ENCODE results near the gene ARFGAP3. TPM values are rescaled to one million over a fixed set of nuclear protein-coding genes. Genes with fewer than 3 reads are reported as not detected.

Gene ARFGAP3
- total and polyA plus RNA-seq, 7 donors = 23.4 to 45.3 (median 35.7) TPM

DNA sequence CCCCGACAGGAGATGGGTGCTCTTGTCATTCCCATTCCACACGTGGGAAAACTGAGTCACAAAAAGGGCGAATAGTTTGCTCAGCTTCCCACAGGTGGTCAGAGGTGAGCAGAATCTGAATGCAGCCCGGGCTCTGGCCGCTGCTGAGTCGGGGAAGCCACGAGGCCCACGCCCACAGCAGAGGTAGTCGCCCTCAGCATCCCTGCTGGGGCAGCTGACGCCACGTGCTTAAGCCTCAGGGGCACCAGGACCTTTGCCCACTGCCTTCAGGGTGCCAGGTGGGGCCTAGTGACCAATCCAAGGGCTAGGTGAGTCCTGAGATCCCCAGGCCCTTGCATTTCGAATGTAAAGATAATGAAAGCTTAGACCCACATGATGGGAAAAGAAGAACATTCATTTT is 24.2 kb upstream of the ARFGAP3 start:
- Histone ChIP-seq H3K4me1 (peaks cover 0 to 9% (median 3%) of the 10 kb centered on the region in 4 donors), H3K36me3 (peaks cover 40 to 98% (median 77%) of the 10 kb centered on the region in 4 donors), H3K27me3 (no peaks in the 10 kb centered on the region), H3K27ac (no peak overlapping the region), H3K9me3 (no peaks in the 10 kb centered on the region), H3K4me3 (no peak overlapping the region)
- no peak for TF ChIP-seq EP300 (IDR thresholded peaks at IDR 0.05)
- TF ChIP-seq POLR2AphosphoS5 (IDR thresholded peaks at IDR 0.05) = no peak
- TF ChIP-seq, protein P1, sequence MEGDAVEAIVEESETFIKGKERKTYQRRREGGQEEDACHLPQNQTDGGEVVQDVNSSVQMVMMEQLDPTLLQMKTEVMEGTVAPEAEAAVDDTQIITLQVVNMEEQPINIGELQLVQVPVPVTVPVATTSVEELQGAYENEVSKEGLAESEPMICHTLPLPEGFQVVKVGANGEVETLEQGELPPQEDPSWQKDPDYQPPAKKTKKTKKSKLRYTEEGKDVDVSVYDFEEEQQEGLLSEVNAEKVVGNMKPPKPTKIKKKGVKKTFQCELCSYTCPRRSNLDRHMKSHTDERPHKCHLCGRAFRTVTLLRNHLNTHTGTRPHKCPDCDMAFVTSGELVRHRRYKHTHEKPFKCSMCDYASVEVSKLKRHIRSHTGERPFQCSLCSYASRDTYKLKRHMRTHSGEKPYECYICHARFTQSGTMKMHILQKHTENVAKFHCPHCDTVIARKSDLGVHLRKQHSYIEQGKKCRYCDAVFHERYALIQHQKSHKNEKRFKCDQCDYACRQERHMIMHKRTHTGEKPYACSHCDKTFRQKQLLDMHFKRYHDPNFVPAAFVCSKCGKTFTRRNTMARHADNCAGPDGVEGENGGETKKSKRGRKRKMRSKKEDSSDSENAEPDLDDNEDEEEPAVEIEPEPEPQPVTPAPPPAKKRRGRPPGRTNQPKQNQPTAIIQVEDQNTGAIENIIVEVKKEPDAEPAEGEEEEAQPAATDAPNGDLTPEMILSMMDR (IDR thresholded peaks at IDR 0.05) = no peak
- TF ChIP-seq POLR2A (IDR thresholded peaks at IDR 0.05) = no peak
- 92 to 93% methylated on average over 12 of the region's 12 CpGs for WGBS, 2 donors
- intact Hi-C loops (cut with DNase I) = no loop called here
- no peak for DNase-seq

DNA sequence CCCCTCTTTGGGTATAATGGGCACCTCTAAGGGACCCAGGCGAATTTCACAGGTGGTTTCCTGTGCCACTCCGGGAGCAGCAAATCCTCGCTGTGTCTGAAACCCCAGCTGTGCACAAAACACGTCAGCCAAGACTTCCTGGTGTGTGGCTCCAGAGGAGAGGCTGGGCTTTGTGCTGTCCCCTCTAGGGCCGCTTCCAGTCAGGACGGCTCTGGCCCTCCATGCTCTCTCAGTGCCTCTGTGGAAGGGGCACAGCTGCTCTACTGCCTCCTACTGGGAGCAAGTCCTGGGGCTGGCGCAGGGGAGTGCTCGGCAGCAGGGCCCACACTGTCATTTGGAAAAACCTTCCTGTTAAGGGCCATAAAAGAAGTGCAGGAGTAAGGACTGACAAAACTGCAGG is 23.7 kb upstream of the ARFGAP3 start:
- peaks cover 45 to 98% (median 80%) of the 10 kb centered on the region in 4 donors for H3K36me3 ChIP-seq
- H3K27me3 ChIP-seq = no peaks in the 10 kb centered on the region
- no peak overlapping the region for H3K27ac ChIP-seq
- DNase-seq = no peak
- TF ChIP-seq POLR2A (IDR thresholded peaks at IDR 0.05) (no peak), POLR2AphosphoS5 (IDR thresholded peaks at IDR 0.05) (no peak), EP300 (IDR thresholded peaks at IDR 0.05) (no peak)
- TF ChIP-seq, protein P1 (IDR thresholded peaks at IDR 0.05) = no peak
- H3K4me1 ChIP-seq = peaks cover 0 to 6% (median 2%) of the 10 kb centered on the region in 4 donors
- H3K4me3 ChIP-seq = no peak overlapping the region
- WGBS, 2 donors = 88 to 93% methylated on average over 8 of the region's 8 CpGs
- intact Hi-C loops (cut with DNase I) = no loop called here
- H3K9me3 ChIP-seq = no peaks in the 10 kb centered on the region

DNA sequence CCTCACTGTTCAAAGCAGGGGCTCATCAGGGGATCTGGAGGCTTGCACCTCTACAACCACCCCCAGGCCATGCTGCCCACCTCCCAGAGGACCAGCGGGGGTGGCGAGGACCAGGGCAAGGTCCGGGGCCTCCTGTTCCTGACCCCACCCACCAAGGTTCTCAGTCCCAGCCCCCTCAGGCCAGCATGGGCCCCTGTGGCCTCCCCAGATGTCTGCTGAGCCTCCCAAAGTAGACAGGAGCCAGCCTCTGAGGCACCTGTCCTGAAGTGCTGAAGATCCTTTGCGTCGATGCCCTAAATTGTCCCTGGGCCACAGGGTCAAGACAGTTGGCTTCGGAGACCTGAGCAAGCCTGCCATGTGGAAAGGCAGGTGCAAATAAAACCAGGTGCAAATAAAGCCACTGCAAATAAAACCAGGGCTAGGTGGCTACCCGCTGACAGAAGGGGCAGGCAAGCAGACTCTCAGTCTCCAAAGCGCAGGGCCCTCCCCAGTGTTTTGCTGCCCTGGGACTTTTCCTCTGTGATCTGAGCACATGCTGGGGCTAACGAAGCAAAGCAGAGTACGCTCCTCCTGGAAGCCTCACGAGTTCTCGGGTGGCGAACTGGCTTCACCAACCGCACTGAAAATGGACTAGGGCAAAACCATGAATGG is 22.4 kb upstream of the ARFGAP3 start:
- H3K4me1 ChIP-seq = no peaks in the 10 kb centered on the region
- intact Hi-C loops (cut with DNase I) = no loop called here

DNA sequence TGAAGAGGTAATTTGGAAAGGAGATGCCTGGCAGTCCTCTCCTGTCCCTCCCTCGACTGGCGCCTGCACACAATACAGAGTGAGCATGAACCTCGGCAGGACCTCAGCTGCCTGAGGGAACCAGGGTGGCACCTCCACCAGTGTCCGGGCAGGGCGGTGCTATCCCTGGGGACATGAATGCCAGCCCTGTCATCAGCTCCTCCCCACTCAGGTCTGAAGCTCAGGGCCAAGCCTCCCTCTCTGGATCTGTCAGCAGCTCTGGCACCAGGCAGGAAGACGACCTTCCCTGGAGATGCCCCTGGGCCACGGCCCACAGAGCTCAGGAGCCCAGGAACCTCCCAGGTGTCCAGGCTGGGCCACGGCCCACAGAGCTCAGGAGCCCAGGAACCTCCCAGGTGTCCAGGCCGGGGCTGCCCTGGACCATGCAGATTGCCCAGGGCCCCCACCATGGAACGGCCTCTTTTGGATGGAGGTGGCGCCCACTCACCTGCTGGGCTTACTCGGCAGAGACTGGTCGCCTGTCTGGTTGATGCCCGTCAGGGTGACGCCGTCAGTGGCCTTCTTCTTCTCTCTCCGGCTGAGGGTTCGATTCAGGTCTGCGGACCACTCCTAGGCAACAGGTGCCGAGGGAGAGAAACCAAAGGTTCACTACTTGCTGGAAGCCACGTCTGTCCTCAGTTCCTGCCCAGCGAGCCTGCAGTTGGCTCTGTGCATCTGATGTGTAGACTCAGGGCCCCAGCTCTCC is 21.7 kb upstream of the ARFGAP3 start:
- Histone ChIP-seq H3K9me3 (no peaks in the 10 kb centered on the region), H3K27me3 (no peaks in the 10 kb centered on the region), H3K4me3 (no peak overlapping the region), H3K4me1 (no peaks in the 10 kb centered on the region), H3K27ac (no peak overlapping the region), H3K36me3 (peaks cover 47 to 100% (median 82%) of the 10 kb centered on the region in 4 donors)
- TF ChIP-seq POLR2A (IDR thresholded peaks at IDR 0.05) (no peak), POLR2AphosphoS5 (IDR thresholded peaks at IDR 0.05) (no peak), EP300 (IDR thresholded peaks at IDR 0.05) (no peak)
- TF ChIP-seq, protein P1 (IDR thresholded peaks at IDR 0.05) = no peak
- whole genome bisulfite sequencing, 2 donors = 90 to 92% methylated on average over 22 of the region's 22 CpGs
- no peak for DNase-seq
- intact Hi-C loops (cut with DNase I) = no loop called here

More for the DNA sequence above, 22.4 kb upstream of the ARFGAP3 start:
- Histone ChIP-seq H3K27ac (no peak overlapping the region), H3K36me3 (peaks cover 45 to 100% (median 82%) of the 10 kb centered on the region in 4 donors), H3K9me3 (no peaks in the 10 kb centered on the region), H3K4me3 (no peak overlapping the region), H3K27me3 (no peaks in the 10 kb centered on the region)
- WGBS, 2 donors = 86 to 93% methylated on average over 14 of the region's 14 CpGs
- TF ChIP-seq POLR2A (IDR thresholded peaks at IDR 0.05) = no peak
- no peak for TF ChIP-seq EP300 (IDR thresholded peaks at IDR 0.05)
- TF ChIP-seq, protein P1 (IDR thresholded peaks at IDR 0.05) = no peak
- TF ChIP-seq POLR2AphosphoS5 (IDR thresholded peaks at IDR 0.05) = no peak
- no peak for DNase-seq

All from sigmoid colon (tissue), 7 donors.